ENCODE data around the gene RALB.
"Not testable (repeated sequence)": the region's sequence is repeated elsewhere in the genome, so short reads cannot be mapped to it uniquely, and the experiment has no call there.

The RALB gene

GRCh38 chr2:120315367-120316033, 62.8 kb downstream of the RALB start:
- no peak for DNase-seq (ENCODE audit: low read depth)

- no peak for DNase-seq (ENCODE audit: low read depth)
Measured at GRCh38 chr2:120316071-120316470, 63.4 kb downstream of the RALB start.

GRCh38 chr2:120316528-120317179, 64.0 kb downstream of the RALB start:
- no peak for DNase-seq (ENCODE audit: low read depth)

- no peak for DNase-seq (ENCODE audit: low read depth)
Measured at GRCh38 chr2:120317180-120317533, 64.5 kb downstream of the RALB start.

GRCh38 chr2:120317916-120318315, 65.3 kb downstream of the RALB start:
- no peak for DNase-seq (ENCODE audit: low read depth)

GRCh38 chr2:120318626-120319025, 66.0 kb downstream of the RALB start:
- DNase-seq (ENCODE audit: low read depth) = no peak

- no peak for DNase-seq (ENCODE audit: low read depth)
Measured at GRCh38 chr2:120319123-120319522, 66.5 kb downstream of the RALB start.

GRCh38 chr2:120319686-120320317, 67.2 kb downstream of the RALB start:
- no peak for DNase-seq (ENCODE audit: low read depth)

GRCh38 chr2:120320318-120320851, 67.7 kb downstream of the RALB start:
- DNase-seq (ENCODE audit: low read depth) = no peak

- DNase-seq (ENCODE audit: low read depth) = not testable (repeated sequence)
Measured at GRCh38 chr2:120320887-120321556, 68.4 kb downstream of the RALB start.

GRCh38 chr2:120321721-120322284, 69.2 kb downstream of the RALB start:
- no peak for DNase-seq (ENCODE audit: low read depth)

- no peak for DNase-seq (ENCODE audit: low read depth)
Measured at GRCh38 chr2:120322329-120322728, 69.7 kb downstream of the RALB start.

- no peak for DNase-seq (ENCODE audit: low read depth)
Measured at GRCh38 chr2:120323214-120323613, 70.6 kb downstream of the RALB start.

GRCh38 chr2:120323807-120324399, 71.3 kb downstream of the RALB start:
- no peak for DNase-seq (ENCODE audit: low read depth)

- no peak for DNase-seq (ENCODE audit: low read depth)
Measured at GRCh38 chr2:120324933-120325332, 72.3 kb downstream of the RALB start.

- no peak for DNase-seq (ENCODE audit: low read depth)
Measured at GRCh38 chr2:120326066-120326465, 73.4 kb downstream of the RALB start.

- no peak for DNase-seq (ENCODE audit: low read depth)
Measured at GRCh38 chr2:120330946-120331822, 78.5 kb downstream of the RALB start.

- DNase-seq (ENCODE audit: low read depth) = no peak
Measured at GRCh38 chr2:120331903-120332302, 79.3 kb downstream of the RALB start.

- no peak for DNase-seq (ENCODE audit: low read depth)
Measured at GRCh38 chr2:120332384-120332783, 79.7 kb downstream of the RALB start.

GRCh38 chr2:120334068-120334467, 81.4 kb downstream of the RALB start:
- no peak for DNase-seq (ENCODE audit: low read depth)

- no peak for DNase-seq (ENCODE audit: low read depth)
Measured at GRCh38 chr2:120336749-120337148, 84.1 kb downstream of the RALB start.

All from HS-27A (cell line).